Measurements from ENCODE around the gene NUP98. TPM values are rescaled to one million over a fixed set of nuclear protein-coding genes. Genes with fewer than 3 reads are reported as not detected.

The NUP98 gene
- total RNA-seq, 2 experiments from 2014 or later: 102 to 115 TPM

DNA sequence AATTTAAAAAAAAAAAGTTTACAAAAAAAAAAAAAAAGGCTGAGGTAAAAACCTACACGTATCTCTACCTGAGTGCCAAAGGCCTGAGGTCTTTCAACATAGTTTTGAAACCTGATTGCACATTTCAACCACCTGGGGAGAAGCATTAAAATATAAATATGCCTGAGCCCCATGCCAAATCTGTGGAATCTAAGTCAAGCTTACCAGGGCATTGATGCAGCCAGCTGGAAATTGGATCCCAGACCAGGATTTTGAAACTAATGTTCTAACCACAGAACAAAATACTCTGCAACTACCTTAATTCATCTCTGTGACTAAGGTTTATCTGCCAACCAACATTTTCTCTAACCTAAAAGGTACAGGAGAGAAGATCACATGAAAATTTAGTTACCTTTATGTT lies 87.4 kb downstream of the NUP98 start:
- ChIA-PET CTCF (ENCODE audit: unreplicated experiment) (no interaction called here), POLR2A (interaction anchor here (0.6 to 1.7 kb wide), 3 partner anchors 9 to 48 kb away, joined by 3 to 5 read pairs (median 4); no protein-coding TSS in a partner anchor)
- intact Hi-C loops (cut with micrococcal nuclease; ENCODE audit: unreplicated experiment): loop anchor here (5.0 kb wide), 1 partner anchor 42 kb away; no protein-coding TSS in a partner anchor
- no peak overlapping the region for H3K4me2 ChIP-seq (ENCODE audit: low read length)
- BruUV-seq (replicated peaks): no TSS peak
- H3K9me2 ChIP-seq (ENCODE audit: insufficient read depth, low read length): no peaks in the 10 kb centered on the region
- H2AFZ ChIP-seq (ENCODE audit: low read length): no peak overlapping the region
- H3K9me3 ChIP-seq (ENCODE audit: low read length): no peaks in the 10 kb centered on the region
- H3K36me3 ChIP-seq (ENCODE audit: insufficient read depth, low read length): peaks cover 96% of the 10 kb centered on the region
- DNase-seq (ENCODE audit: low spot score): no peak
- H3K79me2 ChIP-seq (ENCODE audit: insufficient read depth, low read depth, low read length): no peaks in the 10 kb centered on the region
- no peak overlapping the region for H3K4me3 ChIP-seq (ENCODE audit: low read depth, low read length, poor library complexity, severe bottlenecking)
- no peaks in the 10 kb centered on the region for H4K20me1 ChIP-seq (ENCODE audit: insufficient read depth, low read length)
- no peak overlapping the region for H3K27ac ChIP-seq (ENCODE audit: low read depth, low read length, poor library complexity, severe bottlenecking)
- H3K4me1 ChIP-seq (ENCODE audit: insufficient read depth, low read length, poor library complexity, severe bottlenecking): no peaks in the 10 kb centered on the region
- no peak for TF ChIP-seq EZH2phosphoT487 (IDR thresholded peaks at IDR 0.05; ENCODE audit: borderline replicate concordance, low read depth, low read length)
- TF ChIP-seq, protein P1, sequence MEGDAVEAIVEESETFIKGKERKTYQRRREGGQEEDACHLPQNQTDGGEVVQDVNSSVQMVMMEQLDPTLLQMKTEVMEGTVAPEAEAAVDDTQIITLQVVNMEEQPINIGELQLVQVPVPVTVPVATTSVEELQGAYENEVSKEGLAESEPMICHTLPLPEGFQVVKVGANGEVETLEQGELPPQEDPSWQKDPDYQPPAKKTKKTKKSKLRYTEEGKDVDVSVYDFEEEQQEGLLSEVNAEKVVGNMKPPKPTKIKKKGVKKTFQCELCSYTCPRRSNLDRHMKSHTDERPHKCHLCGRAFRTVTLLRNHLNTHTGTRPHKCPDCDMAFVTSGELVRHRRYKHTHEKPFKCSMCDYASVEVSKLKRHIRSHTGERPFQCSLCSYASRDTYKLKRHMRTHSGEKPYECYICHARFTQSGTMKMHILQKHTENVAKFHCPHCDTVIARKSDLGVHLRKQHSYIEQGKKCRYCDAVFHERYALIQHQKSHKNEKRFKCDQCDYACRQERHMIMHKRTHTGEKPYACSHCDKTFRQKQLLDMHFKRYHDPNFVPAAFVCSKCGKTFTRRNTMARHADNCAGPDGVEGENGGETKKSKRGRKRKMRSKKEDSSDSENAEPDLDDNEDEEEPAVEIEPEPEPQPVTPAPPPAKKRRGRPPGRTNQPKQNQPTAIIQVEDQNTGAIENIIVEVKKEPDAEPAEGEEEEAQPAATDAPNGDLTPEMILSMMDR (conservative IDR thresholded peaks at IDR 0.05; ENCODE audit: low read length): no peak

DNA sequence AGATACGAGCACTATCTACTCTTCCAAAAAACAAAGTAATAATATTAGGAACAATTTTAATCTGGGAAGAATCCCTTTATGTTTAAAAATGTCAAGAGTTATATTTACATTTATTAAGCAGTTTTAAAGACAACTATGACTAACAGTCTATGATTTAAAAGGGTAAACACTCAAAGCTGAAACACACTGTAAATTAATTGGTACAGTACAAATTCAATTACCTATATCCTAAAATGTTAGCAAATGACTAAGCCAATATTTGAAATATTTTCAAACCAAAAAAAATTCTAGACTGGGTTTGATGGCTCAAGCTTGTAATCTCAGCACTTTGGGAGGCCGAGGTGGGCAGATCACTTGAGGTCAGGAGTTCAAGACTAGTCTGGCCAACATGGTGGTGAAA lies 90.2 kb downstream of the NUP98 start:
- Histone ChIP-seq H4K20me1 (ENCODE audit: insufficient read depth, low read length) (no peaks in the 10 kb centered on the region), H3K4me3 (ENCODE audit: low read depth, low read length, poor library complexity, severe bottlenecking) (no peak overlapping the region), H3K9me3 (ENCODE audit: low read length) (no peaks in the 10 kb centered on the region), H3K36me3 (ENCODE audit: insufficient read depth, low read length) (peaks cover 96% of the 10 kb centered on the region), H3K9me2 (ENCODE audit: insufficient read depth, low read length) (no peaks in the 10 kb centered on the region), H3K4me1 (ENCODE audit: insufficient read depth, low read length, poor library complexity, severe bottlenecking) (no peaks in the 10 kb centered on the region), H3K27ac (ENCODE audit: low read depth, low read length, poor library complexity, severe bottlenecking) (no peak overlapping the region), H3K79me2 (ENCODE audit: insufficient read depth, low read depth, low read length) (no peaks in the 10 kb centered on the region), H2AFZ (ENCODE audit: low read length) (no peak overlapping the region), H3K4me2 (ENCODE audit: low read length) (no peak overlapping the region)
- BruUV-seq (replicated peaks): no TSS peak
- intact Hi-C loops (cut with micrococcal nuclease; ENCODE audit: unreplicated experiment): no loop called here
- POLR2A ChIA-PET: interaction anchor here (1.3 kb wide), 1 partner anchor 12 kb away, joined by 3 read pairs; no protein-coding TSS in a partner anchor
- CTCF ChIA-PET (ENCODE audit: unreplicated experiment): no interaction called here
- no peak for DNase-seq (ENCODE audit: low spot score)
- no peak for TF ChIP-seq EZH2phosphoT487 (IDR thresholded peaks at IDR 0.05; ENCODE audit: borderline replicate concordance, low read depth, low read length)
- TF ChIP-seq, protein P1 (conservative IDR thresholded peaks at IDR 0.05; ENCODE audit: low read length): no peak

DNA sequence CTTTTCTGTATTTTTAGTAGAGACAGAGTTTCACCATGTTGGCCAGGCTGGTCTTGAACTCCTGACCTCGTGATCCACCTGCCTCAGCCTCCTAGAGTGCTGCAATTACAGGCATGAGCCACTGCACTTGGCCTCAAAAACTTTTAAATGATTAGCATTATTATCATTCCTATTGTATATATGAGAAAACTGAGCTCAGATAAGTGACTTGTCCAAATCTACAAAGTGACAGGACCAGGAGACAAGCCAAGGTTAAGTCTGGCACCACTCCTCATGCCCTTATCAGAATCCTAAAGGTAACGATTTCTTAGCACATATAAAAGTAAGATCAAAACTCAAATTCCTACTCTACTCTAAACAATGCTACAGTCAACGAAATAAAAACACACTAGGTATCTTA lies 94.0 kb downstream of the NUP98 start:
- Histone ChIP-seq H3K4me2 (ENCODE audit: low read length) (no peak overlapping the region), H4K20me1 (ENCODE audit: insufficient read depth, low read length) (no peaks in the 10 kb centered on the region), H3K36me3 (ENCODE audit: insufficient read depth, low read length) (peaks cover 99% of the 10 kb centered on the region), H3K79me2 (ENCODE audit: insufficient read depth, low read depth, low read length) (no peaks in the 10 kb centered on the region), H3K4me3 (ENCODE audit: low read depth, low read length, poor library complexity, severe bottlenecking) (no peak overlapping the region), H3K9me3 (ENCODE audit: low read length) (no peaks in the 10 kb centered on the region), H3K4me1 (ENCODE audit: insufficient read depth, low read length, poor library complexity, severe bottlenecking) (no peaks in the 10 kb centered on the region), H2AFZ (ENCODE audit: low read length) (no peak overlapping the region), H3K9me2 (ENCODE audit: insufficient read depth, low read length) (no peaks in the 10 kb centered on the region), H3K27ac (ENCODE audit: low read depth, low read length, poor library complexity, severe bottlenecking) (no peak overlapping the region)
- TF ChIP-seq, protein P1 (conservative IDR thresholded peaks at IDR 0.05; ENCODE audit: low read length): no peak
- TF ChIP-seq EZH2phosphoT487 (IDR thresholded peaks at IDR 0.05; ENCODE audit: borderline replicate concordance, low read depth, low read length): no peak
- DNase-seq (ENCODE audit: low spot score): no peak
- intact Hi-C loops (cut with micrococcal nuclease; ENCODE audit: unreplicated experiment): no loop called here
- POLR2A ChIA-PET: interaction anchor here (1.3 kb wide), 1 partner anchor 15 kb away, joined by 3 read pairs; no protein-coding TSS in a partner anchor
- no TSS peak for BruUV-seq (replicated peaks)
- CTCF ChIA-PET (ENCODE audit: unreplicated experiment): no interaction called here

Measured in OCI-LY7 (cell line).